Hypothalamus (tissue), 51 donors: Measurements from ENCODE around the gene PODNL1.

Source experiments
- DNase-seq, 51 donors: peaks; one replicate each; lab custom pipeline; 2025; lab: John Stamatoyannopoulos, UW

Gene PODNL1

DNA sequence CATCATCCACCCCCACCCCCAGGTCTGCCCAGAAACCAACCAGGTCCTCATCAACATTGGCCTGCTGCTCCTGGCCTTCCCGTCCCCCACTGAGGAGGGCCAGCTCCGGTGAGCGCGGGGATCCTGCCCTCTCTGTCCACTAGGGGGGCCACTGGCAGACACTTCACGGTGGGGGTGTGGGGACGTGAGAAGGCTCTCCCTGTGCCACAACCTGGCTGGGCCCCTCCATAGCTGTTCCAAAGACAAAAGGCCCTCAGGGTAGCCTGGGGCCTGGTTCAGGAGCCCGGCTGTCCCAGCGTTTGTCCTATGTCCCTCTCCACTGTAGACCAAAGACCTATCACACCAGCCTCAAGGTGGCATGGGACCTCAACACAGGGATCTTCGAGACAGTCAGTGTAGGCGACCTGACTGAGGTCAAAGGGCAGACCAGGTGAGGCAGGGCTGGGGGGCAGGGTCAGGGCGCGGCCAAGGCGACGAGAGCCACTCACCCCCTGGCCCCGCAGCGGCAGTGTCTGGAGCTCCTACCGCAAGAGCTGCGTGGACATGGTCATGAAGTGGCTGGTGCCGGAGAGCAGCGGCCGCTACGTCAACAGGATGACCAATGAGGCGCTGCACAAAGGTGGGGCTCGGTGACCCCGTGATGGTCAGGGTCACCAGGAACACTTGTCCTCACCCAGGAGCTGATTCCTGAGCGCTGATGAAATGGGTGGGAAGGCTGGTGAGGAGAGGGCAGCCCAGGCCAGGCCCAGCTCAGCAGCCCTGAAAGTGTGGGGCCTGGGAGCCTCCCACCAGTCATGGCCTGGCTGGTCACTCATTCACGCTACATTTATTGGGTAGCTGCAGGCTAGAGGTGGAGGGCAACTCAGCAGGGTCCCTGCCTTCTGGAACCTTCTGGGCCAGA lies 22.0 kb upstream of the PODNL1 start:
- DNase-seq = no peak

DNA sequence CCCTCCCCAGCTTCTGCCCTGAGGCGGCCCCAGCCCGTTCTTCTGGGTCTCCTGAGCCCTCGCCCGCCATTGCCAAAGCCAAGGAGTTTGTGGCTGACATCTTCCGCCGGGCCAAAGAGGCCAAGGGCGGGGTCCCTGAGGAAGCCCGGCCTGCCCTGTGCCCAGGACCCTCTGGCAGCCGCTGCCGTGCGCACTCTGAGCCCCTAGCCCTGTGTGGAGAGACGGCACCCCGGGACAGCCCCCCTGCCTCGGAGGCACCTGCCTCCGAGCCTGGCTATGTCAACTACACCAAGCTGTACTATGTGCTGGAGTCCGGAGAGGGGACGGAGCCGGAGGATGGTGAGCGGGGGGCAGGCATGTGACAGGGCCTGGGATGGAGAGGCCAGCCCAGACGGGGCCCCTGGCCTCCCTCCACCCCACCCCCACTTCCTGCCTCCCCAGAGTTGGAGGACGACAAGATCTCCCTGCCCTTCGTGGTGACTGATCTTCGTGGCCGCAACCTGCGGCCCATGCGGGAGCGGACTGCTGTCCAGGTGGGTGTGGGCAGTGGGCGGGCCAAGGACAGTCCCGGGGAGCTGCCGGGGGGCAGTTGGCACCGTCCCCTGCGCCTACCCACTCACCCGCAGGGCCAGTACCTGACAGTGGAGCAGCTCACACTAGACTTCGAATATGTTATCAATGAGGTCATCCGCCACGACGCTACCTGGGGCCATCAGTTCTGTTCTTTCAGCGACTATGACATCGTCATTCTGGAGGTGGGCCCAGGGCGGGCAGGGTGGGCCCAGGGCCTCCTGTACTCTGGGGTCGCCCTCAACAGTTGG lies 21.1 kb upstream of the PODNL1 start:
- DNase-seq = no peak

GRCh38 chr19:13958043-13958442 lies 19.8 kb upstream of the PODNL1 start:
- no peak for DNase-seq

DNA sequence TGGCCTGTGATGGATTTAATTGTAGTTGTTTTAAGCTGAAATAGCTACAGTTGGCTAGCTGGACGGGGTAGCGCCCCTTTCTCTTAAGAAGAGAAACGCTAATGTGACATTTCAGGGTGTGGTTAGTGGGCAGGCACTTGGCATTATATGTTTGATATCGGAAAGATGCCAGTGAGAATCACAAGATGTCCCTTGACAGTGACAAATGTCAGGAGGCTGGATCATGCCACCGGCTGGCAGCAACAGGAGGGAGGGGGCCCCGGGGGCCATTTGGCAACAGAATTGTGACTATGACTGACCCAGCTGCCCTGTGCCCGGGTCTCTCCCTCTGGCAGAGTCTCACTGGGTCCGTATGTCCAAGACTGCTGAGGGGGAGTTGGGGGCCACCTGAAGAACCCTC lies 18.8 kb upstream of the PODNL1 start:
- DNase-seq = no peak

DNA sequence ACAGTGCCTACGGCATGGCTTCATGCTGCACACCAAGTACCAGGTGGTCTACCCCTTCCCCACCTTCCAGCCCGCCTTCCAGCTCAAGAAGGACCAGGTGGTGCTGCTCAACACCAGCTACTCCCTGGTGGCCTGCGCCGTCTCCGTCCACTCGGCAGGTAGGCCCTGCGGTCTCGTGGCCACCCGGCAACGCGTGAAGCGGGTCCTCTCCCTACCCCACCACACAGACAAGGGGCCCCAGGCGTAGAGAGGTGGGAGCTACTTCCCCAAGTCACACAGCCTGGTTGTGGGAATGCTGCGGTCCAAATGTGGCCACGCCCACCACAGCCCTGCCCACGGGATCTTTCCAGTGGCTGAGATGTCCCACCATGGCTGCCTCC lies 18.1 kb upstream of the PODNL1 start:
- DNase-seq = no peak

DNA sequence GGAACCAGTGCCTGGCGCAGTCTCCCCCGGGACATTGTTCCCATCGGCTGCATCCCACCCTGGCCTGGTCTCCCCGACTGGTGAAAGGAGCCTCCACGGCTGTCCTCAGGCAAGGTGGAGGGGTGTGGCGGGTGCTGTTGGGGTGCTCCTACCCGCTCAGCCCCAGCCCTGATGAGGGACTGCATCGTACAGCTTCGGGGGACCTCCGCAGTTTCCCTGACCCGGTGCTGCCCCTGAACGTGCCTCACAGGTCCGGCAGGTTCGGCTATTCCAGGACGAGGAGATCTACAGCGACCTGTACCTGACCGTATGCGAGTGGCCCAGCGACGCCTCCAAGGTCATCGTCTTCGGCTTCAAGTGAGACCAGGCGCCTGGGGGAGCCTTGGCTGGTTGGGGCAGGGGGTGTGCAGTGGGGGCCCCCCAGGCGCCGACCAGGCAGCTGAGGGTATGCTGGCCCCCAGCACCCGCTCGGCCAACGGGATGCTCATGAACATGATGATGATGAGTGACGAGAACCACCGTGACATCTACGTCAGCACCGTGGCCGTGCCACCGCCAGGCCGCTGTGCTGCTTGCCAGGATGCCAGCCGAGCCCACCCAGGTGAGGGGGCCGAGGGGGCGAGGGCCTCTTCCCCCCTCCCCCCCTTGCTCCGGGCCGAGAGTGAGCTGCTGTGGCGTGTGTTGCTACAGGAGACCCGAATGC lies 17.6 kb upstream of the PODNL1 start:
- DNase-seq = no peak

DNA sequence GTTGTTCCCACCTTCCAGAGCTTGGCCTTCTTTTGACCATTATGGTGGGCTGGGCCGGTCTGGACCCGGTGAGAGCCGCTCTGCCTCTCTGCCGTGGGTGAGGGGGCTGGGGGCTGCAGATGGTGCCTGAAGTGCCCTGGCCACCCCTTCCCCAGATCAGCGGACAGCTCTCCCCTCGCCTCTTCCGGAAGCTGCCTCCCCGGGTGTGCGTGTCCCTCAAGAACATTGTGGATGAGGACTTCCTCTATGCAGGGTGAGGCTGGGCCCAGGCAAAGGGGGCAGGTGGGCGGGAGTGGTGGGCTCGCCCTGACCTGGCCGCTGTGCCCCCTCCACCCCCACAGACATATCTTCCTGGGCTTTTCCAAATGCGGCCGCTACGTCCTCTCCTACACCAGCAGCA lies 16.0 kb upstream of the PODNL1 start:
- no peak for DNase-seq

DNA sequence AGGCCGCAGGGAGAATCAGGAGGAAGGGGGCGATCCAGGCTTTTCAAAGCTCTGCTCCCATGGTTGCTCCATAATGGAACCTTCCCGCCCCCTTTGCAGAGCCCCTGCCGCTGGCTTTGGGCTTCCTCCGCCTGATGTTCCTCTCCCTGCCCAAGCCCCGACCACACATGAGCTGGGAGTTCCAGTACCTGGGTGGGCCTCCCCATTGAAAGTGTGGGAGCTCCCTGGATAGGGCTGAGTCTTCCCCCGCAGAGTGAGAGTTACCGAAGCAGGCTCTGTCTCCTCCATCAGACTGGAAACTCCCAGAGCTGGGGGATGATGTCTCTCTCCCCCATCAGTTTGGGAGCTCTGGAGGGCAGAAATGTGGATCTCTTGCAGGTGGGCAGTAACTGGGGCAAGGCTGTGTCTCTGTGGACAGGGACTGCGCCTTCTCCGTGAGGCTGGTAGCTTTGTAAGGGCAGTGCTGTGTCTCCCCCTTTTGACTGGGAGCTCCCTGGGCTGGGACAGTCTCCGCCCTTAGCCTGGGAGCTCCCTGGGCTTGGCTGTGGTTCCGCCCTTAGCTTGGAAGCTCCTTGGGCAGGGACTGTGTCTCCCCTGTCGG lies 14.8 kb upstream of the PODNL1 start:
- peak in 2 of 51 donors; percentile 11 to 15 for DNase-seq

DNA sequence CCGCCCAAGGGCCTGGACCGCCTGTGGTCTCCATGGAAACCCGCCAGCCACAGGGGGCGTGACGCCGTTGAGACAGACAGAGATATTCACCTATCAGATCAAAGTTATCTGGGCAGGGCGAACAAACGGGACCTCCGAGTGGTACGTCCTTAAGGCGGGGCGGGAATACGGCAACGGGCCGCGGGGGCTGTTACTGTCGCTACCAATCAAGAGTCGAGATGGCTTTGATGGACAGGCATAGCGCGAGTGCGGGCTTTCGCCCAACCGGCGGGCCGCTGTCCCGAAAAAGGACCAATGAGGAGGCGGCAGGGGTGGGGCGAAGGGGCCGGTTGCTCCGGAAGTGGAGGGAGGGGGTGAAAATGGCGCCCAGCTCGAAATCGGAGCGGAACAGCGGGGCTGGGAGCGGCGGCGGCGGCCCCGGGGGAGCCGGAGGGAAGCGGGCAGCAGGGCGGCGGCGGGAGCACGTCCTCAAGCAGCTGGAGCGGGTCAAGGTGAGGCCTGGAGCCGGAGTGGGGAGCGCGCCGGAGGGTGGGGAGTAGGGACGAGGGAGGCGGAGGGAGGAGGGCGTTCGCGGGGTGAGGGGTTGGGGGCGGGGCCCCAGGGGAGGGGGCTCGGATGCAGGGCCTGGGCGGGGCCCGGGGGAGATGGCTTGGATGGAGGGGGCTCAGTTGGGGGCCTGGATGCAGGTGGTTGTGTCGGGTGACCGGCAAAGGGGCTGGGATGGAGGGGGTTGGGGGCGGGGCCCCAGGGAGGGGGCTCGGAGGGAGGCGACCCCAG lies 14.1 kb upstream of the PODNL1 start, which contains the start of gene DCAF15:
Gene DCAF15, plus strand, starts transcription at position 356 of the 777 bp plus-strand sequence. Its CDS starts 4 bp downstream, at position 360.
- DNase-seq = peak; percentile 86 to 100 (median 99)

- DNase-seq = no peak
Measured at GRCh38 chr19:13951799-13952153, 13.6 kb upstream of the PODNL1 start.

DNA sequence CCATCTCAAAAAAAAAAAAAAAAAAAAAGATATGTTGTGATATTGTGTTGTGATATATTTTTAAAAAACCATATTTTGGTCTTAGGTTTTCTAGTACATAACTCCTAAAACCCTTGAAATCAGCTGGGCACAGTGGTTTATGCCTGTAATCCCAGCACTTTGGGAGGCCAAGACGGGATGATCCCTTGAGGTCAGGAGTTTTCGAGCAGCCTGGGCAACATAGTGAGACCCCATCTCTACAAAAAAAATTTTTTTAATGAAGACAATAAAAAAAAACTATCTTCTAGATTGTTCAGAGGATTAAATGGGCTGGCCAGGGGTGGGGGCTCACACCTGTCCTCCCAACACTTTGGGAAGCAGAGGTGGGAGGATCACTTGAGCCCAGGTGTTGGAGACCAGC lies 12.8 kb upstream of the PODNL1 start:
- DNase-seq = no peak

DNA sequence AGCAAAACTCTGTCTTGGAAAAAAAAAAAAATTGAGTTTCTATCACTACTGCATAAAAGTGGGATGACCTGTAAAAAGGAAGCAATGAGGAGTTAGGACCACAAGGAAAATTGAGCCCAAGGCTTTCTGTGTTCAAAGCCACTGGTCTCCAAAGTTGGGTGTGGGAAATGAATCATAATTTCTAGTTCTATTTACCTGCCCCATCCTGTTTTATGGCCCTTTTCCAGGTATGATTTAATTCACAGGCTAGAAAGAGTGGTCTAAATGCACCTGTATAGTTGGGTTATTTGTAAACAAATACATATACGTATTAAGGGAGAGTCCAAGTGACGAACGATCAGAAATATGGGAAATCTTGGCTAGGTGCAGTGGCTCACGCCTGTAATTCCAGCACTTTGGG lies 8.2 kb upstream of the PODNL1 start:
- no peak for DNase-seq

- DNase-seq = no peak
Measured at GRCh38 chr19:13942023-13942684, 3.9 kb upstream of the PODNL1 start.

DNA sequence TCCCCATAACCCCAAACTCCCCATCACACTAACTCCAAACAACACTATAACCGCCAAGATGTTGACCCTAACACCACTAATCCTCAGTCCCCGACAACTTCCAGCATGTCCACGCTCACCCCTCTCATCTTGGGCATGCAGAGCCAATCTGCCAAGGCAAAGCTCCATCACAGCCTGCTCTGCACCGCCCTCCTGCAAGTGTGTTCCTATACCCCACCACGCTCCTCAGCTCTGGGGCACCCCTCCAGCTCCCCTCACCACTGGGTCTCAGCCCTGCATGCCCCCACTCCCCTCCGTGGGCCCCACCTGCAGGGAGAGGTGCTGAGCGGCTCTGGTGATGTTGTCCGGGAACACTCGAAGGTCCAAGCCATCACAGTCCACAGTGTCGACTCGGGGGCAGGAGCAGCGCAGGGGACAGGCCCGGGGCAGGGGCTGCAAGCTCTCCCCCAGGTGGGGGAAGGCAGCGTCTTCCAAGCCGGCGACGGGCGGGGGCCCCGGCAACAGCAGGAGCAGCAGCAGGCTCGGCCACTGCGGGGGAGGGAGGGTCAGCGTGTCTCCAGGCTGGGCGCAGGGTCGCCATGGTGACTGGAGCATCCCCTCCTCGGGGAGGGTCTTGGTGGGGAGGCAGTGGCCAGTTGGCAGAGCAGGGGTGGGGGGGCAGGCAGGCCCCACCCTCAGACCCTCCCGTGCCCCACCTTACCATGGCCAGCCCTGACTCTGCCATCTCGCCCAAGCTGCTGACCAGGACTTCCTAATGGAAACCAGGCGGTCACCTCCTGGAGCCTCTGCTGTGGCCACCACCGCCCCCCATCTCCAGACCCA lies 527 bp downstream of the PODNL1 start:
- DNase-seq = peak in 9 of 51 donors; percentile 5 to 46 (median 26)

GRCh38 chr19:13935765-13936510 lies 2.3 kb downstream of the PODNL1 start:
- no peak for DNase-seq

- no peak for DNase-seq
Measured at GRCh38 chr19:13934785-13935109, 3.5 kb downstream of the PODNL1 start.

DNA sequence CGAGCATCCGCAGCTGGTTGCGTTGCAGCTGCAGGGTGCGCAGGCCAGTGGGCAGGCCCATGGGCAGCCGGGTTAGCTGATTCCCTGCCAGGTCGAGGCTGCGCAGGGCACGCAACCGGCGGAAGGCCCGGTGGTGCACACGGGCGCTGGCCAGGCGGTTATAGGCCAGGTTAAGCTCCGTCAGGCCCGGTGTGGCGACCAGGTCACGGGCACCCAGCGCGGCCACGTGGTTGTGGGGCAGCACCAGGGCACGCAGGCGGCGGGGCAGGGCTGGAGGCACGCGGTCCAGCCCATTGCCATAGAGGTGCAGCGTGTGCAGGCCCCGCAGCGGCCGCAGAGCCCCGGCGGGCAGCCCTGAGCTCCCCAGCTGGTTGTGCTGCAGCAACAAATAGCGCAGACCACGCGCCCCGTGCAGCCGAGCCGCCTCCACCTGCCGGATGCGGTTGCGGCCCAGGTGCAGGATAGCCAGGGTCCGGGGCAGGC lies 5.3 kb downstream of the PODNL1 start:
- no peak for DNase-seq

- no peak for DNase-seq
Measured at GRCh38 chr19:13932149-13932637, 6.0 kb downstream of the PODNL1 start.
